Heart left ventricle (tissue), 13 donors: ENCODE data around the gene EPYC.

Source experiments
- CTCF ChIP-seq, 12 donors: fragments of 200-600 bp; sonication (generic) in 4 of 12; IDR thresholded peaks; one replicate each; pipeline versions ENCODE4 v1.5.0 to v1.8.0; 2018 to 2022; ENCODE audit warnings: antibody characterized with exemption in 12 of 12, mild to moderate bottlenecking in 5 of 12
- POLR2A ChIP-seq, 2 donors: fragments of 450-650 bp; IDR thresholded peaks; one replicate each; pipeline ENCODE4 v1.6.1; 2017; ENCODE audit warnings: antibody characterized with exemption in 2 of 2, mild to moderate bottlenecking in 2 of 2, moderate library complexity in 2 of 2
- donor health status: ischemic (EF 13 %, LVEDD 7.1; RV severe dilation, severe dysfunction).
- donor health status: DM: no; HTN: yes; CAD: no.
- donor health status: DM: no; HTN: no; CAD: no.
- donor health status: ischemic (EF 25% LVEDD 6.9; RV normal size, moderate dysfunction).
- donor health status: ischemic (EF 25% LVEDD 5.7; RV mildly dilated, moderate dysfunction).
- donor health status: ischemic (EF 35%, LVEDD 5.7; RV mildly dilated, moderate dysfunction).
- donor health status: nonischemic (EF 11% LVEDD 7.7; RV severe dilation, severe dysfunction).
- donor health status: DM: yes; HTN: yes; CAD: no.
- donor health status: PGD.
- donor health status: ischemic (EF 29% LVEDD 5.4; RV normal size, mild dysfunction).
- donor health status: nonischemic (EF 23%, LVEDD 6.1; RV moderate dilation, normal function).

- TF ChIP-seq CTCF (IDR thresholded peaks at IDR 0.05) (no peak), POLR2A (IDR thresholded peaks at IDR 0.05) (no peak)
Measured at GRCh38 chr12:90979019-90979418, 25.8 kb downstream of the EPYC start.
